ENCODE results near the gene IL4R. TPM values are rescaled to one million over a fixed set of nuclear protein-coding genes. Genes with fewer than 3 reads are reported as not detected.

IL4R gene
- 7.6 and 15.9 TPM in 2 replicates for total RNA-seq (2016; rRNA removed; fragmentation: Illumina TruSeq; extraction: Trizol)
- total RNA-seq (2016; cell fraction: cytosol; rRNA removed; fragmentation: Illumina TruSeq; extraction: Trizol; ENCODE audit: low read depth), result 8.0 and 9.2 TPM in 2 replicates
- total RNA-seq (2016; cell fraction: insoluble cytoplasmic fraction; rRNA removed; fragmentation: Illumina TruSeq; extraction: Trizol), result 6.9 and 15.8 TPM in 2 replicates
- total RNA-seq (2016; cell fraction: membrane; rRNA removed; fragmentation: Illumina TruSeq; extraction: Trizol), result 9.4 and 9.6 TPM in 2 replicates
- total RNA-seq (2016; cell fraction: nucleus; rRNA removed; fragmentation: Illumina TruSeq; extraction: Trizol), result 16.4 and 21.4 TPM in 2 replicates
- 49.6 and 60.7 TPM in 2 replicates for polyA plus RNA-seq (2011; rRNA removed)
- polyA plus RNA-seq (2011; cell fraction: cytosol; rRNA removed), result 30.7 and 32.4 TPM in 2 replicates
- polyA plus RNA-seq (2011; cell fraction: nucleus; rRNA removed), result 61.1 and 65.1 TPM in 2 replicates
- 13.9 and 22.1 TPM in 2 replicates for polyA plus RNA-seq (2012)
- 1.4 and 1.8 TPM in 2 replicates for polyA plus RNA-seq (2016; cell fraction: cytosol; fragmentation: Illumina TruSeq; extraction: Trizol; ENCODE audit: low read depth)
- polyA plus RNA-seq (2016; cell fraction: insoluble cytoplasmic fraction; fragmentation: Illumina TruSeq; extraction: Trizol; ENCODE audit: low read depth), result 6.0 and 8.1 TPM in 2 replicates
- 3.4 and 3.5 TPM in 2 replicates for polyA plus RNA-seq (2016; cell fraction: membrane; fragmentation: Illumina TruSeq; extraction: Trizol; ENCODE audit: low read depth)
- 38.0 and 39.0 TPM in 2 replicates for polyA plus RNA-seq (2016; cell fraction: nucleus; fragmentation: Illumina TruSeq; extraction: Trizol; ENCODE audit: insufficient read depth, low read depth)
- 54.4 and 98.2 TPM in 2 replicates for polyA minus RNA-seq (2011; rRNA and poly(A)+ RNA removed; ENCODE audit: low replicate concordance)
- 19.2 and 23.0 TPM in 2 replicates for polyA minus RNA-seq (2011; cell fraction: cytosol; rRNA and poly(A)+ RNA removed)
- 30.3 and 37.8 TPM in 2 replicates for polyA minus RNA-seq (2011; cell fraction: nucleus; rRNA and poly(A)+ RNA removed)
- Bru-seq, nascent RNA, result percentile 72 among the genes with signal in this experiment
- BruChase-seq, experiment 1, labeled RNA remaining after a 6-hour chase, result percentile 70 among the genes with signal in this experiment
- BruChase-seq, experiment 2, labeled RNA remaining after a 2-hour chase, result percentile 72 among the genes with signal in this experiment
- long read RNA-seq, experiment 1, partial matches to known transcripts, result 0 of 7 reads
- long read RNA-seq, experiment 1, other reads (novel, unspliced or antisense), result 7 of 7 reads
- long read RNA-seq, experiment 2, transcript IL4R-203 (10 exons, 3,539 nt), result minor isoform, 7 of 84 reads
- long read RNA-seq, experiment 2, transcript IL4R-202 (11 exons, 3,685 nt), result major isoform, 8 of 84 reads
- long read RNA-seq, experiment 2, partial matches to known transcripts, result 51 of 84 reads
- long read RNA-seq, experiment 2, other reads (novel, unspliced or antisense), result 18 of 84 reads

GRCh38 chr16:27313422-27314160 is at the start of gene IL4R:
Gene IL4R, plus strand, starts transcription at chr16:27313974. Its CDS starts 26,230 bp downstream, at chr16:27340204.
- Histone ChIP-seq H3K4me1 (ENCODE audit: insufficient read depth, low read length) (peaks cover 74% of the 10 kb centered on the region), H3K9me3 (ENCODE audit: low read length) (no peaks in the 10 kb centered on the region), H3K79me2 (ENCODE audit: insufficient read depth, low read length) (peaks cover 40% of the 10 kb centered on the region), H2AFZ (ENCODE audit: low read length) (no peak within 1 kb of the TSS), H3K27ac (ENCODE audit: extremely low read length, insufficient read depth, low read length) (peak within 1 kb of the TSS; percentile 75), H3K4me2 (ENCODE audit: low read depth, low read length) (peak within 1 kb of the TSS; percentile 96), H3K36me3 (replicated peaks in 1 of 2; ENCODE audit: control insufficient read depth in 1 of 2, insufficient read depth in 2 of 2, low read length in 2 of 2) (peaks cover 0 to 1% of the 10 kb centered on the region in 2 experiments; a peak in 1 of 5 replicates), H3K27me3 (ENCODE audit: control insufficient read depth in 1 of 2, insufficient read depth in 2 of 2, low read length in 2 of 2) (peaks cover 1 to 17% of the 10 kb centered on the region in 2 experiments; a peak in 3 of 5 replicates), H4K20me1 (ENCODE audit: insufficient read depth, low read length) (peaks cover 4% of the 10 kb centered on the region; the same call in 1 of the 2 replicates), H3K4me3 (replicated peaks in 1 of 3; ENCODE audit: insufficient read depth in 1 of 3, low read depth in 2 of 3, low read length in 3 of 3) (peak within 1 kb of the TSS; percentile 88 to 99 (median 97)), H3K9ac (ENCODE audit: insufficient read depth, low read depth, low read length) (peak within 1 kb of the TSS; percentile 96)
- FAIRE-seq (peak; percentile 99), ATAC-seq (peak; percentile 84), DNase-seq (ENCODE audit: low spot score) (peak; percentile 94)
- WGBS (ENCODE audit: low lambda C conversion rate), result 0% methylated on average over 4 of the region's 85 CpGs
- BruUV-seq (replicated peaks), result no TSS peak
- POLR2A ChIA-PET, result no interaction called here
- CTCF ChIA-PET (ENCODE audit: low intra/inter-chr PET ratio, low total read pairs), result no interaction called here
- intact Hi-C loops (cut with micrococcal nuclease; ENCODE audit: unreplicated experiment) (loop anchor here (1.0 to 5.0 kb wide), 3 partner anchors 39 to 78 kb away; no protein-coding TSS in a partner anchor), in situ Hi-C loops (cut with HindIII; ENCODE audit: extremely low pct_ligation_motif_present, low pct_unique_long_range_greater_than_20kb) (loop anchor here (5.0 kb wide), 1 partner anchor 46 kb away; the partner anchor contains the start of gene NSMCE1)
- TF ChIP-seq KDM5B (CRISPR knock-in tag; IDR thresholded peaks at IDR 0.05; ENCODE audit: borderline replicate concordance) (peak; percentile 87), NFRKB (IDR thresholded peaks at IDR 0.05) (no peak), SNAPC2 (CRISPR knock-in tag; IDR thresholded peaks at IDR 0.05) (peak; percentile 77; the same call in 1 of the 2 replicates), HDAC2 (CRISPR knock-in tag; IDR thresholded peaks at IDR 0.05) (peak; percentile 65), MXD4 (CRISPR knock-in tag; IDR thresholded peaks at IDR 0.05) (peak; percentile 61), IKZF1 (IDR thresholded peaks at IDR 0.05) (no peak), ARID4A (CRISPR knock-in tag; IDR thresholded peaks at IDR 0.05; ENCODE audit: borderline replicate concordance) (peak; percentile 39; the same call in 1 of the 2 replicates), GTF2F1 (IDR thresholded peaks at IDR 0.05; ENCODE audit: low read length) (no peak), GLI4 (CRISPR knock-in tag; IDR thresholded peaks at IDR 0.05; ENCODE audit: borderline replicate concordance) (no peak), BRD4 (CRISPR knock-in tag; IDR thresholded peaks at IDR 0.05) (peak; percentile 78), ZNF768 (CRISPR knock-in tag; IDR thresholded peaks at IDR 0.05) (0 out of 2 replicates have a peak, but pooled peaks have one; percentile 47), PAX8 (CRISPR knock-in tag; IDR thresholded peaks at IDR 0.05; ENCODE audit: borderline replicate concordance) (no peak), CSRNP2 (CRISPR knock-in tag; conservative IDR thresholded peaks at IDR 0.05; ENCODE audit: low read depth) (no peak)

Data from HepG2 (cell line).